NCI-H82 treated with DMSO at 0.1 percent for 48 hours (cell line): ENCODE measurements around the gene VPS52.

Experiments
- DNase-seq: peaks from one replicate; lab custom pipeline; 2025; ENCODE audit not compliant: unreplicated experiment; lab: John Stamatoyannopoulos, UW

Gene VPS52, protein sequence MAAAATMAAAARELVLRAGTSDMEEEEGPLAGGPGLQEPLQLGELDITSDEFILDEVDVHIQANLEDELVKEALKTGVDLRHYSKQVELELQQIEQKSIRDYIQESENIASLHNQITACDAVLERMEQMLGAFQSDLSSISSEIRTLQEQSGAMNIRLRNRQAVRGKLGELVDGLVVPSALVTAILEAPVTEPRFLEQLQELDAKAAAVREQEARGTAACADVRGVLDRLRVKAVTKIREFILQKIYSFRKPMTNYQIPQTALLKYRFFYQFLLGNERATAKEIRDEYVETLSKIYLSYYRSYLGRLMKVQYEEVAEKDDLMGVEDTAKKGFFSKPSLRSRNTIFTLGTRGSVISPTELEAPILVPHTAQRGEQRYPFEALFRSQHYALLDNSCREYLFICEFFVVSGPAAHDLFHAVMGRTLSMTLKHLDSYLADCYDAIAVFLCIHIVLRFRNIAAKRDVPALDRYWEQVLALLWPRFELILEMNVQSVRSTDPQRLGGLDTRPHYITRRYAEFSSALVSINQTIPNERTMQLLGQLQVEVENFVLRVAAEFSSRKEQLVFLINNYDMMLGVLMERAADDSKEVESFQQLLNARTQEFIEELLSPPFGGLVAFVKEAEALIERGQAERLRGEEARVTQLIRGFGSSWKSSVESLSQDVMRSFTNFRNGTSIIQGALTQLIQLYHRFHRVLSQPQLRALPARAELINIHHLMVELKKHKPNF

DNA sequence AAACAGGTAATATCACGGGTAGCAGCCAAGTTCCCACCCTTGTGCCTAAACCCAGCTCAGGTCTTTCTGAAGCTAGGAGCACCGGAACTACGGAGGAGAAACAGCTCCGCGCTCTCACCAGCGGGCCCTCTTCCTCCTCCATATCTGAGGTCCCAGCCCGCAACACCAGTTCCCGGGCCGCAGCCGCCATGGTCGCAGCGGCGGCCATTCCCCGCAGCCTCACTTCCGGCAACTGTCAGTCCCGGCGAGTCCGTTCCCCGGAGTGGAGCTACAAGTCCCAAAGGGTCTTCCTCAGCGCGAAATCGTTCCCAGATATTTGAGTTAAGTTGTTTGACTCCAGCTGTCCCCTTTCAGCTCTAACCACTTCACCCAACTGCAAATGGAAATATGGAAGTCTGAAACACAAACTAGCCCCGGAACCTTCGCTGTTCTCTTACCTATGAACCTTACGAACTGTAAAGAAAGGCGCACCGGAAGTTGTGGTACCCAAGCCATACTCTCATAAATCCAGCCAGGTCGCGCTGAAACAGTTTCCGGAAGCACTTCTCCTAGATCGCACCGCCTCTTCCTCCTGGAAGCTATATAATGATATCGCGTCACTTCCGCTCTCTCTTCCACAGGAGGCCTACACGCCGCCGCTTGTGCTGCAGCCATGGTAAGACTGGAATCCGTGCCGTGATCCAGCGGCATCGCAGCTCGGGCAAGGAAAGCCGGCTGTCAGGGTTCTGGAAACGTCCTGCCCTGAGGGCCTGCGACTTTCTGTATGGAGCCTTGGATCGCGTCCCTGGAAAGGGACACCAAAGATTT lies at the start of gene VPS52, which contains the start of gene RPS18:
VPS52 (minus strand) TSS at position 409 of the 807 bp plus-strand sequence; CDS start at position 208, 201 bp downstream.
RPS18 (plus strand) TSS at position 608 of the 807 bp plus-strand sequence; CDS start at position 653, 45 bp downstream.
- peak; percentile 99 for DNase-seq

DNA sequence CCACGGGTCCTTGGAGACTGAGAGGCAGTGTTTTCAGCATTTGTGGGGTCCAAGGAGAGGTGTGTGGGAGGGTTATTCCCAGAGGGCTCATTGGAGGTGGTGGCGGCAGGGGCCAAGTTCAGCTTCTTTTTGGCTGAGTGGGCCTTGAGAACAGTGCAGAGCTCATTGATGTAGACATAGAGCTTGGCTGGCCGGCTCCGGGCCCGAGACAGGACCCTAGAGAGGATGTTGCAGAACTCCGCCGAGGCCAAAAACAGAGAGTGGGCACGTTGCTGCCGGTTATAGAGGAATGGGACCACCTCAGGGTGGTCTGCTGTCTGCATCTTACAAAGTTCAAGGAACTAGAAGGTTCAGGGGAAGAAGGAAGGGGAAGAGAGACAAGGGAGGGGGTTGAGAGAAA lies 49.6 kb upstream of the VPS52 start:
- no peak for DNase-seq

GRCh38 chr6:33320315-33321181 lies 48.9 kb upstream of the VPS52 start:
- no peak for DNase-seq

GRCh38 chr6:33319939-33320314 lies 48.3 kb upstream of the VPS52 start:
- DNase-seq: no peak

GRCh38 chr6:33318426-33319073 lies 46.9 kb upstream of the VPS52 start:
- DNase-seq: no peak

- DNase-seq: peak; percentile 97
Measured at GRCh38 chr6:33317669-33318425, 46.2 kb upstream of the VPS52 start, which contains the start of gene ZBTB22. TSS of gene ZBTB22 (minus strand) at chr6:33317744. CDS start at chr6:33316916, 828 bp downstream.

GRCh38 chr6:33317419-33317668 lies 45.7 kb upstream of the VPS52 start:
- no peak for DNase-seq

DNA sequence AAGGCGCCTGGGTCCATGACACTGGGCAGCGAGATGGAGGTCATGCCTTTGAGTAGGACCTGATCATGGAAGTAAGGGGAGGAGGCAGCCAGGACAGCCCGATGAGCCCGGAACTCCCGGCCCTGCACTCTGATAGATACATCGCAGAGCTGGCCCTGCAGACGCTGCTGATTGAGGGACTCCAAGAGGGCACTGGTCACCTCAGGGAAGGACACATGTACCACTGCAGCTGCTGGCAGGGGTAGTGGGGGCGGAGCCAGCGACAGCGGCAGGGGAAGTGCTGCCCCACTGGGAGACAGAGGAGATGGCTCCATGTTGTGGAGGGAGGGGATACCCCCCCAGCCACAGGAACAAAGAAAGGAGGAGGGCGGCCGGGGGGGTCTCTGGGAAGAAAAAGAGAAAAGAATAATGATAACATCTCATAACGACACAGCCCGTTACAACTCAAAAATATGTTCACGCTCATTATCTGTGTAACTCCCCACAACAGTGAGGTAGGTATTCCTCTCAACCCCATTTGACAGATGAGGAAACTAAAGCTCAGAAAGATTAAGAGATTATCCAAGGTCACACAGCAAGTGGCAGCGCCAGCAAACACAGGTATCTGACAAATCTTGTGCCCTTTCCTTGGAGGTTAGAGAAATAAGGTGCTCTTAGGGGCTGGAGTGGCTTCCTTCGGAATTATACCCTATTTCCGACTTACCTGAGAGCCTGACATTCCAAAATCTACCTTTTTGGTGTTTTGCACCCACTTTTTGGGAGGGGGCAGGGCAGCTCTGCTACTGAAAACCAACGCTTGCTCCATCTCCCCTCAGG lies 45.1 kb upstream of the VPS52 start:
- no peak for DNase-seq

- DNase-seq: no peak
Measured at GRCh38 chr6:33315793-33316602, 44.3 kb upstream of the VPS52 start.

DNA sequence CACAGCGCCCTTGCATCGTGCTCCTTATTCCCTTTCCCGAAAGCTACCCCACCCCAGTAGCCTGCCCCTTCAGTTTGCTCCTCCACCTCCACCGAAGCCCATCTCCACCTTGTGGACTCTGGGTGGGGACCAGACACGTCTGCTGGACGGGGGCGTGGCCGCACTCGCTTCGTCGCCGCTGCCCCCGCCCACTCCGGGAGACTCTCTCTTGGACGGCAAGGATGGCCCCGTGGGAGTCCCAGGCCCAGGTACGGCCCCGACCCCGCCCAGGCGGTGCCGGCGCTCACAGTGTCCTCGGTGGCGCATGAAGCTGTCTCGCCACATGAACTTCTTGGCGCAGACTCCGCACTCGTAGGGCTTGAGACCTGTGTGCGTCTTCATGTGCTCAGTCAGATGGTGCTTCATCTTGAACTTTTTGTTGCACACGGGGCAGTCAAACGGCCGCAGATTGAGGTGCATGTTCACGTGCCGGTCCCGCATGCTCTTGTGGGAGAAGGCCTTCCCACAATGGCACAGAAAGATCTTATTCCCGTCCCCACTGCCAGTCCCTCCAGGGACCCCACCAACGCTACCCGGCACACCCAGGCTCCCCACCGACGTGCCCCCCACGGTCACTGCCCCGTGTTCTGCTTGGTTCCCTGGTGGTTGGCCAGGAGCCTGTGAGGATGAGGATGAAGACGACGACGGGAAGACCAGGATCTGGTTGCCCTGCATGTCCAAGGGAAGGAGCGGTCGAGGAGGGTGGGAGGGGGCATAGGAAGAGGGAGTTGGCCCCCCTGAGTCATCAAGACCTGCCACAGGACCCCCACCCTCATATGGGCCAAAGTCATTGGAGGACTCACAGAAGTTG lies 43.5 kb upstream of the VPS52 start:
- no peak for DNase-seq

GRCh38 chr6:33314515-33314942 lies 42.9 kb upstream of the VPS52 start:
- DNase-seq: no peak

DNA sequence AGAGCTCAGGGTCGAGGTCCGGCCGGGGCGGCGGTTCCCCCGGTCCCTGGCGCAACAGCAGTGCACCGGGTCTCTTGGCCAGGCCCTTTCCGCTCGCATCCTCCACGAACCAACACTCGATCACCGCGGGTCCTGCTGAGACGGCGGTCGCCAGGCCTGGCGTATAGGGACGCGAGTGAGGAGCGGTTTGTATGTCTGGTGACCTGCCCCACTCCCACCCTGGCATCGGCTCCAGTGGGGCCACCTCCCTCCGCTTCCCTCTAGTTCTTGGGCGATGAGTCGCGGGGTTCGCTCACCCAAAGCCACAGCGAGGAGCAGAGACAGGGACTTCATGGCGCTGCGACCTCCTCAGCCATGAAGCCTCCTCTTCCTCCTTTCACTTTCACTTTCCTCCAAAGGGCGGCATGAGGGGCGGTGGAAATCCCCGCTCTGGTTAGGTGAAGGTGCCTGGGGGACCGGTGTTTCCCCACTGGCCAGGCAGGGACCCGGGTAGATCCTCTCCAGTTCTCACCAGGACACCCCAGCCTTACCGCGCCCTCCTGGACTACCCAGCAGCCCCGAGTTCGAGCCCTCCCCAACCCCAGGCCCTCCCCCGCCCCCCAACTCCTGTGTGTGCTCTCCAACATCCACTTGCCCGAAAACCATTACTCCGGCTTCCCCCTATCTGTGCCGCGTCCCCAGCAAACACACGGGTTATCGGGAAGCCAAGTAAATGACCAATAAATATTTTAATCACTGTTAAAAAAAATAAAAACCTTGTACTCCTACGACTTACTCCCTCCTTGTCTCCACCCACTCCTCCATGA lies 42.2 kb upstream of the VPS52 start, which contains the start of gene TAPBP:
TAPBP (minus strand) TSS at position 370 of the 806 bp plus-strand sequence; CDS start at position 333, 37 bp downstream.
- DNase-seq: no peak

DNA sequence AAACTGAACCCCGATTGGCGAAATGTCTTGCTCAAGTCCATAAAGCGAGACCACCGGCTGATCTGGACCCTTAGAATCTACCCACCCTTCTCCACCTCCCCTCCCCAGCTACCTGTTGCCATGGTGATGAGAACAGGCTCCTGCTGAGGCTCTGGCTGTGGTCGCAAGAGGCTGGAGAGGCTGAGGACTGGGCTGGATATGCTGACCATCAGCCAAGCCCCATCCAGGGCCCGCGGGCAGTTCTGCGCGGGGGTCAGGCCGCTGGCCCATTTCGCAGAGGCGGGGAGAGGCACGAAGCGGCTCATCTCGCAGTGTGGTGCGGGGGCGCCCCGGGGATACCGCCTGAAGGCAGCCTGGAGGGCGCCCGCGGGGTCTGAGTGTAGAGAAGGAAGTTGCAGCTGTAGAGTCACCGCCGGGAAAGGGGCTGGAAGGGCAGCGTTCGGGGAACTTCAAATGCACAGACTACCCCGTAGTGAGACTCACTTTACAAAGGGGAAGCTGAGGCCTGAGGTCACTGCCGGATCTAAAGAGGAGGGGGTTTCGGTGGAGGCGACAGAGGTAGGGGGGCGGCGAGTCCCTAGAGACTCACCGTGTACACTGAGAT lies 41.5 kb upstream of the VPS52 start:
- no peak for DNase-seq

DNA sequence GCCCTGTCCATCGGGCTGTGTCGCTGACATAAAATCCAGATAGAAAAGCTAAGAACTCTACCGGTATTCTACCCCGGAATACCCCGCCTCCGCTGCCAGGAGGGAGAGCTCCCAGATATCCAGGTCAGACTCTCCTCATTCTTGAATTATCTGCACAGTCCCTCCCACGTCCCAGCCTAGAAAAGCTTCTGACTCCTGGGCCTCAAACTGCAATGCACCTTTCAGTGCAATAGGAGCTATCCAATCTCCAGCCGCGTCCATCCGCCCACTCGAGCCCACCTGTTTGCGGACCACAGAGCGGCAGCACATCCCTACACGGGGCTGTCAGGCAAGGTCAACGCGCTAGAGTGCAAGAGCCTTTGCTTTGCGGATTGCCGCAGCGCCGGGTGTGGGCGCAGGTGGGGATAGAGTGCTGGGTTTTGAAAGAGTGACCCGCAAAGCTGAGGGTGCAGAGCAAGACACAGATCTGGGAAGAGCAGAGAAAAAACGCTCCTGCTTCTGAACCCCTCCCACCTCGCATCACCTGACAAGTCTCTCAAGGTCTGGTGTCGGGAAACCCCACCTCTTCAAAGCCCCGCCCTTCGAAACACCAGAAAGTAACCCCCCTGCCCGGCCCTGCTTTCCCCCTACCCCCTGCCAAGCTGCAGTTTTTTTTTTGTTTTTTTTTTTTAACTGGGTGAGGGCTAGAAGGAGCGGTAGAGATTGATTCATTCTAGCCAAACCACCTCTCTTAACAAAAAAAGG lies 40.9 kb upstream of the VPS52 start:
- peak; percentile 54 for DNase-seq

GRCh38 chr6:33306356-33306755 lies 34.7 kb upstream of the VPS52 start:
- no peak for DNase-seq
